DMS114 treated with DMSO at 0.1 percent for 48 hours (cell line): ENCODE results near the gene UBE2E3.

Source experiments
- DNase-seq: peaks from one replicate; lab custom pipeline; 2025; ENCODE audit not compliant: unreplicated experiment; lab: John Stamatoyannopoulos, UW

The UBE2E3 gene

DNA sequence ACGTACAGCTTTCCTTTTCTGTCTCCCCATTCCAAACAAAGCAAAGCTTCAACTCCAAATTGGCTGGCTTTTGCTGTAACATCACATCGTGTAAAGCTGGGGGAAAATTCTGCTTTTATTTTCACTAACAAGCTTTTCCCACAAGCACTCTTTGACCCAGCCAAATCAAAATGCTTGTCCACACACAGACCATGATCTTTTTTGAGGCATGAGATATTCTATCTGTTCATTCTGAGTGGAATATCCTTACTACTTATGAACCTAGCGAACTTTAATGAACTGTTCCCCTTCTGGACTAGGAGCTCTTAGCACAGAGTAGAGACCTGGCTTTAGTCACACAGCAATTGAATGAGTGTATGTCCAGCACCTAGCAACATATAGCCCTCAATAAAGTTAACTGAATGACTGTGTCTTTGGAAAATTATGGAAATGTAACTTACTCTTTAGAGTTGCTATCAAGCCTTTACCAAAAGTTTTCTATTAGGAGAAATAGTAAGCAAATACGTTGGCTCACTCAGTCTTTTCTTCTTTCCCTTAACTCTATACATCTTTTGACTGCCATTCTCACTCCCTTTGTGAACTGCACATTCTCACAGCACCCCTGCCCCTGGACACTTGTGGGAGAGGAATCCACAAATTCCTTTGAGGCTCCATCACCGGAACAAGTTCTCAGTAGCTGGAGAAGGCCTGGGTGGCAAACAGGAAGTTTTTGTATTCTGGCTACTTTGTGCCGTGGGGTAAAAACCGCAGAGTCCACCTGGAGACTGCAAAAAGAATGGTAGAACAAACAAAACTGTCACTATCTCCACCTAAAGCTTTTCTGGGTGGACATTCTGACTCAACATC, 1.3 kb upstream of the UBE2E3 start:
- no peak for DNase-seq

DNA sequence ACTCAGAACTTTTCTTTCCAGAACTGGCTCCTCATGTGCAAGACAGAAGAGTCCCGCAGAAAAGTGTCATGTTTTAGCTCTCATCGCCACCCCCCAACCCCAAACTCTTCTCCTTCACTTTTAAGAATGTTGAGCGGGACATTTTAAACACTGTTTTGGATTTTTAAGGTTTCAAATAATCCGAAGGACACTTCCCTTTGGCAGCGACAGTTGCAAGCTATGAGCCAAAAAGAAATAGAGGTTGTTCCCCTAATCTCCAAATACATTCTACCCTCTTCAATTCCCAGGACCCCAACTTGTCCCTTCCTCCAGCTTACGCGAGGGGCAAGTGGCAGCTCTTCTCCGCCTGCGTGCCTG, 678 bp upstream of the UBE2E3 start:
- DNase-seq, result no peak

DNA sequence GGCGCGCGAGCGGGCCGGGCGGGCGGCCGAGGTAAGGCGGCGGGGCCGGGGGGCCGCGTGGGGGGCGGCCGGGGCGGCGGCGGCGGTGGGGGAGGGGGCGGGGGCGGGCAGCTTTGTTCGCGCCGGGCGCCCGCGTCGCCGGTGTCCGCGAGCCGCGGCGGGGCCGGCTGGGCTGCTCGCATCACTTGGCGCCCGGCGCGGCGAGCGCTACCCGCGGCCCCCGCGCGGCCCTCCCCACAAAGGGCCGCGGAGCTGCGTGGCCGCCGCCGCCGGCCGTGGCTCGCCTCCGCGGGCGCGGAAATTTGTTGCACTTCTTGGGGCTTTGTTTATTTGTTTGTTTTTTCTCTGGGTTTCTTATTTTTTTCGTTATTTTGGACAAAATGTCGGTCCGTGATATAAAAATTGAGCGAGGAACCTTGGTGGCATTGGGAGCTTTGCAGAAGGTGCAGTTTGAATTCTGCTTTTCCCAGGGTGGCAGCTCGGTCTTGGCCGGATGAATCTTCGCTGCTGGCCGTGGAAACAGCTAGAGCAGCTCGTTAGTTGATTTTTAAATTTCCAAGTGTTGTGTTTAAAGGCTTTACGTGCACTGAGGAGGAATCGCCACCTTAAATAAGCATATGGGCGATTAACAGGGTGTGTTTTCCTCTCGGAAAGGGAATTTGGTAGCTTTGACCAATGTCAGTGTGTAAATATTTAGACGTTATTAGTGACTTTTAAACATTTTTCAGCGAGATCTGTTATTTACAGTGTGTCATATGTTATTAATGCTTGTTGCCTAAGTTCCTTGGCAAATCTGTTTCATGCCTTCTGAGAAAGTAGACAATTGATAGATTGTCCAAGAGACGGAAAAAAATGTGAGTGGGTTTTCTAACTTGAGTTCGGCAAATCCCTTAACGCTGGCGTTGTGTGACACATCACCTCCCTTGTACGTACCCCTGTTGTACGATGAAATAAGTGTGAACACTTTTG, 822 bp downstream of the UBE2E3 start:
- DNase-seq, result no peak

DNA sequence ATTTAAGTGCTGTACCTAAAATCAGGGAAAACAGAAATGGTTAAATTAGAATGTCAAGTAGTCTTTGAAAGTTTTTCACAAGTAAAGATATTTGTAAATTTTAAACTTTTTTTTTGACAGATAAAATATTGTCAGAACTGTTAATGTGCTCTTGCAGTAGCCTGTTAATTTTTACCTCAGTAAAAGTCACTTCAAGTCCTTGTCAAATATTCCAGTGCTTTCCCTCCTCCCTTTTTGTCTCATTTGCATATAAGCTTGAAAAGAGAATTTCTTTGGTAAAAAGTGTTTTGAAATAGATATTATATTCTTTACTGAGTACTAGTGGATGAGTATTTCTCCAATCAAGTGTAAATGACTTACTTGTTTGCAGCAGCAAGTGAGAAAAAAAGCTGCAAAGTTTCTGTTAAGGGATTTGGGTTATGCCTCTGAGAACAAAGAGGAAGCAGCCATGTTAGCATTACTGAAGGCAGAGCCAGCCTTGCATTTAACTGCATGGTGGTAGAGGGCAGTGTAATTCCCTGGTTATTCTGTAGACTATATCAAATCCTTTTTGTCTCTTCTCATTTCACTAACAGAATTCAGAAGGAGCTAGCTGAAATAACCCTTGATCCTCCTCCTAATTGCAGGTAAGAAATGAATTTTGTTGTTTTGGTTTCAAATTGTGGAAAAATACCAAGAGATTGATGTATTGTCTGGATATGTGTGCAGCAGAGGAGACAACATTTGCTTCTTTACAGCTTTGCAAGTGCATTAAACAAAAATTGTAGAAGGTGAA, 3.2 kb downstream of the UBE2E3 start:
- DNase-seq, result peak; percentile 42

DNA sequence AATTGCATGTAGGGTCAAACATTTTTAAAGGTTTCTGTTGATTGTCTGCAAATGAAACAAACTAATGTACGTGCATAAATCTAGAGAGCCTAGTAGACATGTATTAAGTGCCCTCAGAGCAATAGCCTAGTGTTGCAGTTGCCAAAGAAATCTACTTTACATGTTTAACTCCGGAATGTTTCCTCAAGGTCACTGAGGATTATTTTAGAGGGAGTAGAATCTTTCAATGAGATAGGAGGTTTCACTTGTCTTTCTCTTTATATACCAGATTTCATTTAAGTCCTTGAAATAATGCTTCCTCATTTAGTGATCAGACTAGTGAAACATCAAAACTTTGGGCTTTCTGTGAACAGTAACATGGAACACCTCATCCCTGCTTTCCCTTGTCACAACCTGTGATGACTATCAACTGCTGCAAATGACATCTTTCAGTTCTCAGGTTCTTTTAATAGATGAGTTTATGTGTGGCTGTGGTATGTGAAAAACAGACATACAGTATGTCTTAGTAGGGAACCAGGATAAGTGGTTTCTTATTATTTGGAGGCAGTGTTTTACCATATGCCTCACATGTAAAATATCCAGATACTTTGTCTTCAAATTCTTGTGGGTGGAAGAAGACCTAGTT, 5.5 kb downstream of the UBE2E3 start:
- DNase-seq, result no peak

DNA sequence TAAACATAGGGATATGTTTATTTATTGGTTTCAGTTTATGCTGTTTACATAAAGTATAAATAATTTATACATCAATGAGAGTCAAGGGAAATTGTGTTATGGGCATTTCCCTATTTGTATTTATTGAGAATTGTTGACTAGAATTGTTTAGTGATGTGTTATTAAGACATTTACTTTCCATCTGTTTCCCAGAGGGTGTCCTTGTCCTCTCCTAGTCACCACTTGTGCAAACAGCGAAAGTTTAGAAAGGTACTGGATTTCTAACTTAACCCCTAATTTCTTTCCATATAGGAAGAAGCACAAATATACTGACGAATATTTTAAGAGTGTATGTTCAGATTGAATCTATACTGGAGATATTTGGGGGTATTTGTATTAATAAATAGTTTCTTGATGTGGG, 6.7 kb downstream of the UBE2E3 start:
- no peak for DNase-seq

DNA sequence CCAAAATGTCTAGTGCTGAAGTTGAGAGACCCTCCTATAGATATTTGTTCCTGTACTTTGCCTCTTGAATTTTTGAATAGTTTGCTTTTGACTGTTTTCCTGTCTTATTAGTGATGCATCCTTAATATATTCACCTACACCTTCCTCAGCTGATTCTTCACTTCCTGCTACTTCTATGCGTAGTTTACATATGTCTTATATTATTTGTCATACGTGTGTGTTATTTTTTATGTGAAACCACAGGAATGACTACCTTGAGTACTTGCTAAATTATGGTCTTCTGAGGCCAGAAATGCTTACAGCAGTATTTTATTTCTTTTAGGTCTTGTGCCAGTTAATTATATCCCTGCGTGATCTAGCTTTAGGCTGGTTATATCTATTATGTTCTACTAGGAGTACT, 9.9 kb downstream of the UBE2E3 start:
- no peak for DNase-seq

DNA sequence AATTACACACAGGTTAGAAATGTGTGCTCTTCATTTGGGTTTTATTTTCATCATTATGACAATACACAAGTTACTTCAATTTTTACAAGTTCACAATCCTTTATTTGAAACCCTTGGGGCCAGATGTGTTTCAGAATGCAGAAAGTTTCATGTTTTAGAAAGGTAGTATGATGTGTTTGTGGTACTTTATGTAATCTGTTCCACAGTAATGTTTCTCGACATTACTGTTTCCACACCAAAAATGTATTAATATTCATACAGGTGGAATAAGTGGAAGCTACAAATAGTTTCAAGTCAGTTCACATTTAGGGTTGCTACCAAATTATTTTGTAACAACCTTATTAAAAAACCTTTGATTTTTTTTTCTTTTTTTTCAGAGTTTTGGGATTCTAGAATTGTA, 10.4 kb downstream of the UBE2E3 start:
- DNase-seq, result no peak

DNA sequence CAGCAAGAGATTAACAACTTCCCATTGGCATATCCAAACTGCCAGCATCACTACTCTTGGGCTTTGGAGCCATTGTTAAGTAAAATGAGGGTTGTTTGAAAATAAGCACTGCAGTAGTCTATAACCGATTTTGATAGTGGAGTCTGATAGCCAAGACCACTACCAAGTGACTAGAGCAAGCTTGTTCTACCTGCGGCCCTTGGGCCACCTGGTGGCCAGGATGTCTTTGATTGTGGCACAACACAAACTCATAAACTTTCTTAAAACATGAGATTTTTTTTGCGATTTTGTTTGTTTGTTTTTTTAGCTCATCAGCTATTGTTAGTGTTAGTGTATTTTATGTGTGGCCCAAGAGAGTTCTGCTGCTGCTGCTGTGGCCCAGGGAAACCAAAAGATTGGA, 11.0 kb downstream of the UBE2E3 start:
- no peak for DNase-seq

DNA sequence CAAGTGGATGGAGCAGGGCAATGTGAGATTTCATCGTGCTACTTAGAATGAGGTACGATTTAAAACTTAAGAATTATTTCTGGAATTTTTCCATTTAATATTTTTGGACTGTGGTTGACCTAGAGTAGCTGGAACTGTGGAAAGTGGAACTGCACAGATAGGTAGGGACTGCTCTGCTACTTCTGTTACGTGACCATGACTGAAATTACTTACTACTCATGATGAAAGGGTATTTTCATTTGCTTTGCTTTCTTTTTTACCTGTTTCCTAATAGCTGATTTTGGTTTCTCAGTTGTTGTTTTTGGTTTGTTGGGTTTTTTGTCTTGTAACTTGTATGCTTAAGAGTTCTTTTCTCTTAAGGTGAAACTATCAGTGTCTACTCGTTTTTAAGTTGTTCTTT, 11.4 kb downstream of the UBE2E3 start:
- DNase-seq, result no peak

DNA sequence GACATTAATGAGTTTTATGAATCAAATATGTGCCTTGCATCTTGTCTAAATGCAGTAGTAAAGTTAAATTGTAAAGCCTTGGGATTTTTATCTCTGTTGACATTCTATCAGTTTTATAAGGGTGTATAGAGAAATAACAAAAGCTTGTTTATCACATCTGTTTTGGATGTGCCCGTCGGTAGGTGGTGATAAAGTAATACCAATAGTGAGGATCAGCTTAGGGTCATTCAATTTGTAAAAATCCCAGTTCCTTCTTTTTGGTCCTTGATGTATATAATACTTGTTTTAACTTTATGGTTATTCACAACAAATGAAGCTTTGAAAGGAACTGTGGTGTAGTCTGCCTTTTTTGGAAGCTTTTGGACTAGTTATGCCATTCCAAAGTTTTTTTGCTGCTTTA, 12.6 kb downstream of the UBE2E3 start:
- DNase-seq, result no peak

DNA sequence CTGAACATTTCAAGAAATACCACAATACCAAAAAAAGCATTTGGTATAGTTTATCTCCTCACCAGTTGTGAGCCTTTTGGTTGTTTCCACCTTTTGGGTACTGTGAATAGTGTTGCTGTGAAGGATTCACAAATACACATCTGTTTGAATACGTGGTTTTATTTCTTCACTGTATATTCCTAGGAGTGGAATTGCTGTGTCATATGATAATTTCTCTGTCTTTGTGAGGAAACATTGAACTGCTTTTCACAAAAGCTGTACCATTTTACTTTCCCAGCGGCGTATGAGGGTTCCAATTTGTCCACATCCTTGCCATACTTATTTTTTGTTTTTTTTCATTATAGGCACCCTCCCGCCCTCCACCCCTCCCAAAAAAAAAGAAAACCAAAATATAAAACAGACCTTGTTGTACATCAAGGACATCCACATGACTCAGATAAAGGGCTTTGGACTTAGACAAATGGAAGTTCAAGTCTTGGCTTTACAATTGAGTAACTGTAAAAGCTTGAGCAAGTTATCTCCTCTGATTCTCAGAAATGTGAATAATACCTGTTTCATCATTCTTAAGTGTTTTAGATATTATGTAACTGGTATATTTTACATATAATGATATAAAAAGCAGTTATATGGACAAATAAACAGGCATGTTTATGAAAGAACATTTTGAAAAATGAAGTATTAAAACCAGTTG, 19.0 kb downstream of the UBE2E3 start:
- no peak for DNase-seq

DNA sequence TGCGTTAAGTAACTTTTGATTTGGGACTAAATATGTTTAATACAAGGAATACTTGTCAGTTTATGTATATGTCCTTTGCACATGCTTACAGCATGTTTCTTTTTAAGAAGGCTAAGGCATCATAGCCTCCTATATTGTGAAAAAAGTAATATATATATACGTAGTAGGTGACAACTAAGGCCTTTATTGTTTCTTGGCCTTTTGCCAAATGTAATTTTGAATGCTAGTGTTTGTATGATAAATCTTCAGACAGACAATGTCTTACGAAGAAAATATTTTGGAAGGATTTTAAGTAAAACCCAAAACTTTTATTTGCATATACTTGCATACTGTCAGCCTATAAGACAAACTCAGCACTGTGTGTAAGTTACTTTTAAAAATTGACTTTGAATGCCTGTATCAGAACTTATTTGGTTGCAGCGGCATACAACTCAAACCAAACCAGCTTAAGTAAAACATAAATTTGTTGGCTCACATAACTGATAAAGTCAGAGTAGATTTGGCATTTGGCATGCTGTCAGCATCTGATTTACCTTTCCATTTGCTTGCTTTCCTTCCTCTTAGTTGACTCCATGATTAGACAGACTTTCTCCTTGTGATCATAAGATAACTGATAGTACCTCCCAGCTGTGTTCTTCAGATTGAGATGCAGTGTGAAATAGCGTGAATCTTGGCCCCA, 24.4 kb downstream of the UBE2E3 start:
- DNase-seq, result no peak

DNA sequence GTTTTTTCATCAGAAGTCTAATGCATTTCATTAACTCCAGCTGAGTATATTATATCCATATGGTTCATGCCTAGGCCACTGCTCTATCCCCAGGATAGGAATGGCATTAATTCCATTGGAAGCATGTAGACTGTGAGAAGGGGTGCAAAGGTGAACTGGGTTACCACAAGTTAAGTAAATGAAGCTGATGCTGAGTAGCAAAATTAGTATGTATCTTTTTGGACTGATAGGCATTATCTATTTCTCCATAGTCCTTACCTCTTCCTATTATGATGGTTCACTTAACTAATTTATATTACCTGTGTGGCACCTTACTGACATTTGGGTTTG, 24.9 kb downstream of the UBE2E3 start:
- DNase-seq, result no peak

DNA sequence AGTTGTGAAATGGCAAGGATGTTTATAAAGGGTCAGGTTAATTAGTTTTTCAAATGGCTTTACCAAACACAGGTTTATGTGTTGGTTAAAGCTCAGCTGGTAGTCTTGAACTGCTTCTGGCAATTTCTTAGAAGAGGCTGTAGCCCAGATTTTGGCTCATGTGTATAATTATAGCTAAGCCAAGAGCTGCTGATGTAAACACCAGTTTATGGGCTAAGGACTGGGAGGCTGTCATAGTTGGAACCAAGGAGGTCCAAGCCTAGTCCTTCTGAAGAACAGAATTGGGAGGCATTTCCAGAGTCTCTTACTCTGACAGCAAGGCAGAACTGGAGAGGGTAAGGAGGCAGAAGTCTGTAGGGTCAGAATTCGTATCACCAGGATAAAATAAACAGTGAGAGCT, 25.4 kb downstream of the UBE2E3 start:
- no peak for DNase-seq

DNA sequence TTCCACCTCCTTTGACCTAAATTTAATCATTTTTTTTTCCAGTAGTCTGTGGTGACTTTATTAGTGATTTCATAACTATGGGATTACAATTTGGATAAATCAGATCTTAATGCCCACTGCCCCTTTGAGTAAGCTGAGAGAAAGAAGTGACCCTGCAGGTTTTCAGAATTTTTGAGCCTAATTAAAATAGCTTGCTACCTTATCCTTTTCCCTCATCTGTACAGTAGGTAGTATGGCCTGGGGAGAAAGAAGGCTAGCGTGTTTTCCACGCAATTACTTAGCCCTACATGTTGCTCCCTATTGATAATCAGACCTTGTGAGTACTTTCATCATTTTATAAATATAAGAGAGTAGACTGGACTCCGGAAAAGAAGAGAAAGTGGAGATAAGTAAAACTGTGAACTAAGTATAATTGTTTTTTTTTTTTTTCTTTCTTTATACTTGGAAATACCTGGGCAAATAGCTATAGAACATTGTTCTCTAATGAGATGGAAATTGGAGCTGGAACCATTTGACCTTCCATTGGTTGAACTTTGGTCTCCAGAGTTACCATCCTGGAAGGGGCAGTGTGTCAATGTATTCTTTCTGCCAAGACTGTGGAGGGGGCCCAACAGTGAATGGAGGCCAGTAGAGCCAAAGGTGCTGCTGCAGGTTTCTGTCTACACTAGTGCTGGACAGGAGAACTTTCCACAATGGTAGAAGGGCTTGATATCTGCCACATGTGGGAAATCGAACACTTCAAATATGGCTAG, 26.9 kb downstream of the UBE2E3 start:
- no peak for DNase-seq

DNA sequence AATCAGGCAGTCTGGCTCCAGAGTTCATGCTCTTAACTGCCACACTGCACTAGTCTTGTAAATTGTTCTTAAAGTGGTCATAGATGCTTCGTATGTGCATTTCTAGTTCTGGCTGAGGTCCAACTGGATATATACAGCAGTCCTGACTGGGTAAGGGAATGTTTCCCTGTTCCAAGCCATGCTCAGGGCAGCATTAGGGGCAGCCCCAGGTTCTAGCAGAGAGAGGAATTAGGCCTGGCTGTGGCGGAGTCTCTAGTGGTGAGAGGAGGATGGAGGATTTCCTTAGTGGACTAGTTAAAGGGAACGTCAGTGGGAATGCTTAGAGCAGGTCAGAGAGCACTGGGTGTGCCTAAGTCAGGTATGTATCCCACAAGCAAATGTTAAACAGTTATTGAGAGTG, 28.0 kb downstream of the UBE2E3 start:
- no peak for DNase-seq

DNA sequence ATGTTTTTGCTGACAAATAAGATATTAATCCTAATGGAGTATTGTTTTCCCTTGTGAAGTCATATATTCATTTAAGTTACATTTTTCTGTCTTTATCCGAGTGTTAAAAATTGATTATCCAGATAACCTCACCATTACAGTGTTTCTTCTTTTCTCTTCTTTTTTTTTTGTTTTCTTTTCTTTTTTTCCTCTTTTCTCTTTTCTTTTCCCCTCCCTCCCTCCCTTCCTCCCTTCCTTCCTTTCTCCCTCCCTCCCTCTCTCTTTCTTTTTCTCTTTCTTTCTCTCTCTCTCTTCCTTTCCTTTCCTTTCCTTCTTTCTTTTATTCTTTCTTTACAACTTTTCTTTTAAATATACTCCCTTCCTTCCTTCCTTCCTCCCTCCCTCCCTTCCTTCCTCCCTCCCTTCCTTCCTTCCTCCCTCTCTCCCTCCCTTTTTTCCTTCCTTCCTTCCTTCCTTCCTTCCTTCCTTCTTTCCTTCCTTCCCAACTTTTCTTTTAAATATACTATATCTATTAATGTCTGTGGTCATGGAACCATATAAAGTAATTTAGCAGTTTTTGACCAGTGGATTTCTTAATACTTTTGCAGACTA, 40.9 kb downstream of the UBE2E3 start:
- no peak for DNase-seq

DNA sequence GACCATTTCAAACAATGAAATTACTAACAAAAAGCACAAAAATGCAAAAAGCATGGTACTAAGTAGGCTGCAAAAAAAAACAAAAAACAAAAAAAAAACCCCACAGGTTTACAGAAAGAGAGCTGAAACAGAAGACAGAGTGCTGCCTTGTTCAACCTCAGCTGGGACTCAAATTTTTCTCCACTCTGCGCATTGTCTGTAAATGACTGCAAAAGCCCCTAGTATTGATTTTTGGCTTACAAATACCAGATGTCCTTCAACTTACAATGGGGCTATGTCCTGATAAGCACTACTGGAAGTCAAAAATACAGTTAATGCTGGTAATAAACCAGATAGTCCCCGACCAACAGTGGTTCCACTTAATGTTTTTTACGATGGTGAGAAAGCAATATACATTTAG, 42.2 kb downstream of the UBE2E3 start:
- DNase-seq, result no peak
